AML-193 (cell line): ENCODE measurements around the gene PPAN.

ENCODE experiments used
- DNase-seq, 2 experiments: peaks; one replicate each; lab custom pipeline; 2025; lab: John Stamatoyannopoulos, UW

Gene PPAN

DNA sequence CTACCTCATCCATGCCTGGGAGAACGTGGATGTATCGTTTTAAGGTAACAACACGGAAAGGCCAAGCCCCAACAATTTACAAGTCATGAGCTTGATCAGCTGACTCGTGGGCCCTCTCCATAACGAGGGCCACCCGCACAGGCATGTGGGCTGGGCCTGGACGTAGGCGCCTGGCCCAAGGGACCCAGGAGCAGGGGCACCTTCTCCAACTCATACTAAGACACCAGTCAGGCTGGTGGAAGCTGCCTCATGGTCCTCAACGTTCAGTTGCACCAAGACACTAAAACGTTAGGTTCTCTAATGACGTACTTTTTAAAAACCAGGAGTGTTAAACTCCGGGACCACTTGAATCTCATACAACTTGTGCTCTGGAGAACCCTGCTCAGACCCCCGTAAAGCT, 35.3 kb downstream of the PPAN start:
- DNase-seq = no peak

DNA sequence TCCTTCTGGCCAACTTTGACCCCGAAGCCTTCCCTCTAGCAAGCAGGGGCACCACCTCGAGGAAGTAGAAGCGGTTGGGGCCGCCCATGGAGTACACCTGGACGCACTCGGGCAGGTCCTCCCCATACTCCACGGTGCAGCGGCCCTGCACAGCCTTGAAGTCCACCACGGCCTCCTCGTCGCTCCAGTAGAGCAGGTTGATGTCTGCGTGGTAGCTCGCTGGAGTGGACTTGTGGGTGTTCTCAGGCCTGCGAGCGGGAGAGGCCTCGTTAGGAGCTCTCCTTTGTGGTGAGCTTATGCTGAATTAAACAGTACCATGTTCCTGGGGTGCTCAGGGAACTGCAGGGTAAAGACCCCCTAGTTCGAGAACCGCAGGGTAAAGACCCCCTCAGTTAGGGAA, 35.8 kb downstream of the PPAN start:
- DNase-seq = no peak

DNA sequence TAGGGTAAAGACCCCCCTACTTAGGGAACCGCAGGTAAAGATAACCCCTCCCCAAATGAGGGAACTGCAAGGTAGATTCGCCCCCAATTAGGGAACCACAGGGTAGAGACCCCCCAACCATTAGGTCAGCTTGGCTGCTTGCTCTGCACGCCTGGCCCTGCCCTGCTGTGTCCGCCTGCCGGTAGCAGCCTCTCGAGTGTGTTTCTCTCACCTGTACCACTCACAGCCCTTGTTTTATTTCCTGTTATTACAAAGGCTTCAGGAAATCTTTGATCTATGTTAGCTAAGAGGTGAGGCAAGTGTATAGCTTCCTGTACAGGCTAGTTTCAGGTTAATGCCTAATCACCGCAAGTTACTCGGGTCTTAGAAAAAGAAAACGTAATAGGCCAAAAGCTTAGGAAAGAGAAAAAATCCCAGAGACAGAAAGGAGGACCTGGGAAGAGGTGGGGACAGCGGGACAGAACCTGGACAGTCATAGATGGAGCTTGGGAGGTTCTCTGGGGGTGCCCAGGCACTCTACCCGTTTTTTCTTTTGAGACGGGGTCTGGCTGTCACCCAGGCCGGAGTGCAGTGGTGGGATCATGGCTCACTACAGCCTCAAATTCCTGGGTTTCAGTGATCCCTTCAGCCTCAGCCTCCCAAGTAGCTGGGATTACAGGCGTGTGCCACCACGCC, 36.7 kb downstream of the PPAN start:
- DNase-seq = no peak

DNA sequence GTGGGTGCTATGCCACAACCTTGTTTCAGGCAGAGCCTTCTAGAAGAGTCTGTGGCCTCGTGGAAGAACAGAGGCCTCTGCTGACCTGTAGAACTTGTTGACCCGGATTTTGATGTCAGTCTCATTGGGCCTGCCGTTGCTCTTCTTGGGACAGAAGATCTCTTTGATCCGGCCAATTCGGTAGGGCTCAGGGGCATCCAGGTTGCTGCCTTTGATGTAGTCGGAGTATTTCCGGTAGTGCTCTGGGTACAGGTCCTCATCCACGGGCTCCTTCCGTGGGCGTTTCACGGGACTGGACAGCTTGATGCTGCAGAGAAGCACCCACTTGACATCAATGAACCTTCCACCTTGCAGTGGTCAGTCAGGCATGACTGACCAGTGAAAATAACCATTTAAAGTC, 37.5 kb downstream of the PPAN start:
- no peak for DNase-seq

DNA sequence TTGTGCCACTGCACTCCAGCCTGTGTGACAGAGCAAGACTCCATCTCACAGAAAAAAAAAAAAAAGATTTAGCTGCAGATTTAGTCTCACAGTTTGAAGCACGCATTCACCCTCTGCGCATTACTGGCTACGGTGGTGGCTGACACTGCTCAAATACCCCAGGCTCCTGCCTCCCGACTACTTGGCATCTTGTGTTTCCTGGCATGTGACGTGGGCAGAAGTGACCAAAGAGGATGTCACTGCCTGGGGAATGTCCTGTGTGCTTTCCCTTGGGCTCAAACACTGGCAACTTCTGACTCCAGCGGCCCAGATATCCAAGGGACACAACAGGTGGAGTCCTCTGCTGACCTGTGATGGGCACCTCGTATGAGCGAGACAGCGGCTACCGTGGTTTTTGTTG, 38.2 kb downstream of the PPAN start:
- no peak for DNase-seq

DNA sequence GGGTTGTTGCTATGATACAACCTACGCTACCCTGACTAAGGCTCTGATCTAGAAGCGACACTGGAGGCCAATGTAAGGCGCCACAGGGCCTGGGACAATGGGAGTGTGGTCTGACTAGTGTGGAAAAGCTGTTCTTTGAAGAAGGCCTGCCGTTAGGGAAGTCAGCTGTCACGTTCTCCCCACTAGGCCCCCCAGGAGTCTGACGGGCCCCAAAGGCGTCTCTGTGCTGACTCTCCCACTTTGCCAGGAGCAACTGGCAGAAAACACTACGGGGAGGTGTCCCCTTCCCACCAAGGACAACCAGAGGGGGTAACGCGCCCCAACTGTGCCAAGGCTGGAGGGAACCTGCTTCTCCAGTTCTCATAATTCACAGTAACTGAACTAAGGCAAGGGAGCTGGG, 38.9 kb downstream of the PPAN start:
- DNase-seq = no peak

DNA sequence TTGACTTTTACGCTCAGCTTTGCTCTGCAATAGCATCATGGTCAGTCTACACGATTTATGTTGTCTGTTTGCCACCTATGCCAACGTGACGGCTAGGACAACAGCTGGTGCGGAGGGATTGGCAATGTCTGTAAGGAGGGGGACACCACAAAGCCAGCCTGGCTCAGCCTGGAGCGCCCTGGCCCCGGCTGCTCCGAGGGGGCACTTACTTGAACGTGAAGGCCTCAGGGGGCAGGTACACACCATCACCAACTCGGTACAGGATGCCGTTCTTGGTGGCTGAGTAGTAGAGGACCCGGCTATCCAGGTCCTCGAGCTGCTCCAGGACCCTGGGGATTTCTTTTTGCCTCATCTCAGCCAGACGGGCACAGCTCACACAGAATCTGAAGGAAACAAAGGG, 40.0 kb downstream of the PPAN start:
- DNase-seq = no peak

DNA sequence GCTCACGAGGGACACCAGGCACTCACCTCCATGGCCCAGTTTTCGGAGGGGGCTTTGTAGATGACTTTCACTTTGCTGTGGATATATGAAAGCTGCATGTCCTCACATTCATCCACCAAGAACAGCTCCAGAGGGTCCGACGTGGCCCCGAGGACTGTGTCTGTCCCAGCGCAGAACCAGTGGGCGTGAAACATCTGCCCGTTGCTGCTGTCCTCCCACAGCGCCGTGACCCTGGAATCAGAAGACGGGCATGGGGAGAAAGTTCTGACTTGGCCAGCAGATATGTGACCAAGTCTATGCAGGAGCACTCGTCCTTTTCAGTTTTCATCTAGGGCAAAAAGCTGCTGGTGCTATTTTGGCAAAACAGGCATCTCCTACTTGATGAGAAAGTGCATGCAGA, 43.3 kb downstream of the PPAN start:
- no peak for DNase-seq

DNA sequence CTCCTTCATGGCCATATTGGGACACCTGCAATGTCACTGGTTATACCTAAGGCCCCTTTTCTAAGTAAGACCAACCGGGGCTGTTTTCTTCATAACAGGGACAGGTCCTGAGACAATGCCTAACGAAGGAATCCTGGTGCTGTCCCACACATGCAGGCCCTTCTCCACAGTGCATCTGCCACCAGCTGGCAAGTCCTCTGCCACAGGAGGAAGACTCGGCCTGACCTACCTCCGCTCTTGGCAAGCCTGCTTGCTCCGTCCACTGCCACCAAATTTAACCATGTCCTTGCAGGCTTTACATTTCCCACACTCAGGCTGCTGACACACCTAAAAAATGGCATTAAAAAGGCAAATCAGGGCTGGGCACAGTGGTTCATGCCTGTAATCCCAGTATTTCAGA, 45.4 kb downstream of the PPAN start:
- no peak for DNase-seq

DNA sequence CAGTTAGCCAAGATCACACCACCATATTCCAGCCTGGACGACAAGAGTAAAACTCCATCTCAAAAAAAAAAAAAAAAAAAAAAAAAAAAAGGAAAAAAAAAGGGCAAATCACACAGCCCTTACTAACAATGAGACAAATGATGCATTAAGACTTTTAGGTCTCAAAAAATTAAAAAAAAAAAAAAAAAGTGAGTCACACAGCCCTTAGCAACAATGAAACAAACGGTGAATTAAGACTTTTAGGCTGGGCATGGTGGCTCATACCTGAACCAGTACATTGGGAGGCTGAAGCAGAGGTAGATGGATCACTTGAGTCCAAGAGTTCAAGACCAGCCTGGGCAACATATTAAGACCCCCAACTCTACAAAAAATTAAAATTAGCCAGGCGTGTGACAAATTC, 45.9 kb downstream of the PPAN start:
- DNase-seq = no peak

DNA sequence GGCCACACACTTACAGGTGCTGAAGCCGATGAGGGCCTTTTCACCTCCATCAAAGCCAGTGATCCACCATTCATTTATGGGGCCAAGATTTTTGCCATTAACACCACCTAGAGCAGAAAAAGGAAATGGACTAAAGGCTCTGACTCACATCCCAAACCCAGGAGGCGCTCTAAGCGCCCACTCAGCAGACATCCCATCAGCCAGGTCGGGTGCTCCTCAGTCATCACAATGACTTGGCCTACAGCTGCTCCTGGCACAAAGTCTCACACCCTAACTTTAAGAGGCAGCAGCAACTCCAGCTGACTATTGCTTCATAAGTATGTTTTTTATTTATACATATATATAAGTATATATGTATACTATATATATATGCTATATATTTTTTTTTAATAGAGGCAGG, 49.7 kb downstream of the PPAN start:
- DNase-seq = no peak

DNA sequence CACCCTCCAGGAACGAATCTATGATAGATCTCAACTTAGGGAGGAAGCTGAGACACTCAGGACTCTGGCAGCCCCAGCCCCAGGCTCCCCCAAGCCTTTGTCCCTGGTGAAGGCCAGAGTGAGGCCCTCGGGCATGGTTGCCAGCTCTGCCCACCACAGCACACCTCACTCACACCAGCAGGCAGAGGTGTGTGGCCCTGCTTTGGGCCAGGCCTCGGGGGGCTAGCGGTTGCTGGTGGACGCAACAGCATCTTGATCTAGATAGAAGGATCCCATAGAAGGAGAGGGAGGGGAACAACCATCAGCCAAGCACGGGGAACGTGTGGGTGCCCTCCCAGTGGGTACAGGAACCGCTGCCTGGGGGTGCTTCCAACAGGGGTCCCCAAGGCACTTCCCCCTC, 51.9 kb downstream of the PPAN start:
- no peak for DNase-seq

DNA sequence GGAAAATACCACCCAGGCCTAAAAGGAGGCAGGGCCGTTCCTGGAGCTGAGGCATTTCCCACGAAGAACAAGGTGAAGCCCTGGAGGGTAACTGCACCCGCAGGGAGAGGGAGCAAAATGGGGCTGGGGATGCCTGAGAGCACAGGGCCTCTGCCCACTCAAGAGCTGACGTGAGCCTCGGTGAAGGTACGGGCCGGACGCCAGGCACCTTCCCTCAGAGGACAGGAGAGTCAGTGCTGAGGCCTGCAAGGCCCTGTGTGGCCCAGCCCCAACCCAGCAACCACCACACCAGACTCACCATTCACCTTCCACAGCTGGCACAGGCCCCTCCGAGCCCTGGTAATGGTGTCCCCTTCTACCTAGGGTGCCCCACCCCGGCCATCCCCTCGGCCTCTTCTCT, 52.3 kb downstream of the PPAN start:
- no peak for DNase-seq

DNA sequence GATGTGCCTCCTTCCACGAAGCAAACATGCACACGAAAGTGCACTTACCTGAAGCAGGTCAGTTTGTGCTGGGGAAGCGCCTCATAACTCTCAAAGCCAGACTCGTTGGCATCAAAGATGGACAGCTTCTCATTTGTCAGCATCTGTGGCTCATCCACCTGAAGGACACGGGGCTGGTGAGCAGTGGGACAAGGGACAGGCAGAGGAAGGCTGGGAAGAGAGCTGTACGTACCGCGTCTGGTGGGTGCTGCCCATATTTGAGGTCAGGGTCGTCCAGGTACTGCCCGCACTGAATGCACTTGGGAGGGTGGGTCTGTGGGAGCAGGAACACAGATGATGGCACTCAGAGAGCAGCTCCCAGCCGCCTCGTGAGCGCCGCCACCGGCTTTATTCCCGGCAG, 53.4 kb downstream of the PPAN start:
- DNase-seq = no peak
